ENCODE results near the gene TMEM116.

The TMEM116 gene

DNA sequence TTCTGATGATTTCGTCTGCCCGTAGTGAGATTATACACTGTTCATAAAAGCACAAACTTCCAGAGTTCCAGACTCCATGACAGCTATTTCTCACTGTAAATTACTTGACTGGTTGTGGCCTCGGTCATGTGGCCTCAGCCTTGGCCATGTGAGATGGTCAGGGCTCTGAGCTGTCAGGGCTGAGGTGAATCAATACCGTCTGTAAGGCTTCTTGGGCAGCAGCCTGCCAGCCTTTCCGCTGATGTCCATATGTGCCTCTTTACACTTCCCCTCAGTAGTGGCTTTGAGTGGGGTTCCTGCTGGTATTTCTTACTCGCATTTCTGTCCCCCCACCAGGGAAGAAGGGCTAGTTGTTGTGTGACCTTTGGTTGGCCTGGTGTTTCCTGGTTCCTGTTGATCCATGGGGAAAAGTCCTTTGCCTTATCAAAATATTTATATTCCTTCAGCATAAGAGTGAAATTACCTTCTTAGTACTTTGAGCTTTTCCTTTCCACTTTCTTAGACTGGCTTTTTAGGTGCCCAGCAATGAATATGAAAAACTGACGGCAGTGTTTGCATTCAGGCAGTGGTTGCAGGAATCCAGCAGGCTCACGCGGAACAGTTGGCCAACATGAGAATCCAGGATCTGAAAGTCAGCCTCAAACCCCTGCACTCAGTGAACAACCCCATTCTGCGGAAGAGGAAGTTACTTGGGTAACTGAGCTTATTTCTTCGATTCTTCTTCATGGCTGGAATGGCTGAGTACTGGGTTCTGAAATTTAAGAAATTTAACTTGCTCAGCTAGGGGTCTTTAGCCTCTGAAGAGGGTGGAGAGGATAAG, 124.8 kb downstream of the TMEM116 start:
- no peak for DNase-seq

DNA sequence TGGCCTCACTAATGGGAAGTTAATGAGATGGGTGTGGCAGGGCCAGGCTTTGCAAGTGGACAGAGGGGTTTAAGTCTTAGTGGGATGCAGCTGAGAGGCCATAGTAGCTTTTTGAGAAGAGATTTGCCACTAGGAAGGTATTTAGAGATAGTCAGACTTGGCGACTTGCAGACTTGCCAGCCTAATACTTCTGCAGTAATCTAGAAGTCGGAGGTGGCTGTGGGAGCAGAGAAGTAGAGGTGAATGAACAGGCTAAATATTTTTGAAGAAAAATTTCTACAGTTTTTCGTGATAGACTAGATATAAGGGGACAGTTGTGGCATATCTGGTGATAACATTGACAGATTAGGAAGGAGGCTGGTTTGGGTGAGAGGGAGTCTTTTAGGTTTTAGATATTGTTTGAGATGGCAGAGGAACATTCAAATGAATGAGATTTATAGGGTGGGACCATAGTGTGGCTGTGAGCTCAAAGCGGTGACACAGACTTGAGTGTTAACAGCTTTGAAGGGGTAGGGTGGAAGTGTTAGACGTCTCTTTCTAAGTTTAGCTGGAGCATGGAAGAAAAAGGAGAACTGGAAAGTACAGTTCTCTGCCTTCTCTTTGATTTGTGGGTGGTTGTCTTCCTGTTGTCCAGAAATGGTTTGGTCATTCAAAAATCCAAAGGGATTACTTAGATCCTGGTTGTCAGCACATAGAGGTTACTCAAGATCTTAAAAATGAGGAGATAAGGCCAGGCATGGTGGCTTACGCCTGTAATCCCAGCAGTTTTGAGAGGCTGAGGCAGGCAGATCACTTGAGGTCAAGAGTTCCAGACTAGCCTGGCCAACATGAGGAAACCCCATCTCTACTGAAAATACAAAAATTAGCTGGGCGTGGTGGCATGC, 126.1 kb downstream of the TMEM116 start:
- no peak for DNase-seq

DNA sequence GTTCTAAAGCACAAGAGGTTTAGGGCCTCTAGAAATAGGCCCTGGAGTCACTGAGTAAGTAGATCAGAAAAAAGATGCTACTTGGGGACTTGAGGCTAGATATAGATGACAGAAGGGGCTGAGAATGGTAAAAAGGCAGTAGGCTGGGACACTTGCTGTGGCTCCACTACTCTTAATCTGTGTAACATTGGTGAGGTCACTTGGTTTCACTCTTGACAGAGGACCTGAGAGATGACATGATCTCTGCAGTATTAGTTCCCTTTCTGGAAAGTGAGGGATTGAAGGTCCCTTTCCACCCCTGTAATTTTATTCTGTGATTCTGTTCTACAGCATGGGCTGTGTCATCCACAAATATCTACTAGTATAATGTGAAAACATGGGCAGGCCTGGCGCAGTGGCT, 131.2 kb downstream of the TMEM116 start:
- DNase-seq: no peak

Data from NCI-H2171 treated with DMSO at 0.1 percent for 48 hours (cell line).